GM12874 (cell line): ENCODE measurements around the gene ITK.
A peak's percentile ranks its signal among the peaks of the same experiment; 100 is the strongest.

ENCODE experiments used
- CTCF ChIP-seq: IDR thresholded peaks from 2 replicates; pipeline ENCODE4 v1.5.1; 2011; ENCODE audit warnings: low read depth, mild to moderate bottlenecking, control low read depth, low read length, moderate library complexity; ENCODE audit not compliant: insufficient read depth

ITK gene

GRCh38 chr5:157259699-157260098, 79.1 kb downstream of the ITK start:
- no peak for TF ChIP-seq CTCF

GRCh38 chr5:157263496-157264090, 83.0 kb downstream of the ITK start:
- TF ChIP-seq CTCF: no peak

GRCh38 chr5:157265714-157266285, 85.2 kb downstream of the ITK start, which contains the start of gene CYFIP2:
CYFIP2 (plus strand) TSS chr5:157266123; CDS start chr5:157285362, 19,239 bp downstream.
- TF ChIP-seq CTCF: no peak

GRCh38 chr5:157266286-157267007, 85.8 kb downstream of the ITK start:
- peak; percentile 42; the same call in 1 of the 2 replicates for TF ChIP-seq CTCF

- no peak for TF ChIP-seq CTCF
Observed at GRCh38 chr5:157267025-157267424, 86.4 kb downstream of the ITK start.

- no peak for TF ChIP-seq CTCF
Observed at GRCh38 chr5:157267761-157268480, 87.3 kb downstream of the ITK start.

- TF ChIP-seq CTCF: no peak
Observed at GRCh38 chr5:157269165-157269671, 88.6 kb downstream of the ITK start.
